Measurements from ENCODE around the gene MYBBP1A.
"Not testable (repeated sequence)": the region's sequence is repeated elsewhere in the genome, so short reads cannot be mapped to it uniquely, and the experiment has no call there.

Gene MYBBP1A

GRCh38 chr17:4588898-4589625 is 33.9 kb upstream of the MYBBP1A start:
- DNase-seq (ENCODE audit: extremely low read depth in 1 of 2, low read depth in 1 of 2): no peak

- DNase-seq (ENCODE audit: extremely low read depth in 1 of 2, low read depth in 1 of 2): no peak
Measured at GRCh38 chr17:4588391-4588790, 33.2 kb upstream of the MYBBP1A start.

- no peak for DNase-seq (ENCODE audit: extremely low read depth in 1 of 2, low read depth in 1 of 2)
Measured at GRCh38 chr17:4587803-4588202, 32.6 kb upstream of the MYBBP1A start.

- no peak for DNase-seq (ENCODE audit: extremely low read depth in 1 of 2, low read depth in 1 of 2)
Measured at GRCh38 chr17:4587195-4587594, 32.0 kb upstream of the MYBBP1A start.

- no peak for DNase-seq (ENCODE audit: extremely low read depth in 1 of 2, low read depth in 1 of 2)
Measured at GRCh38 chr17:4586043-4586442, 30.9 kb upstream of the MYBBP1A start.

GRCh38 chr17:4585638-4585994 is 30.4 kb upstream of the MYBBP1A start:
- DNase-seq (ENCODE audit: extremely low read depth in 1 of 2, low read depth in 1 of 2): no peak

GRCh38 chr17:4584917-4585637 is 29.9 kb upstream of the MYBBP1A start:
- DNase-seq (ENCODE audit: extremely low read depth in 1 of 2, low read depth in 1 of 2): no peak

GRCh38 chr17:4584101-4584916 is 29.1 kb upstream of the MYBBP1A start, which contains the start of gene SMTNL2:
Gene SMTNL2, plus strand, starts transcription at chr17:4584529. Its CDS starts 77 bp downstream, at chr17:4584606.
- no peak for DNase-seq (ENCODE audit: extremely low read depth in 1 of 2, low read depth in 1 of 2)

- DNase-seq (ENCODE audit: extremely low read depth in 1 of 2, low read depth in 1 of 2): no peak
Measured at GRCh38 chr17:4583782-4584100, 28.6 kb upstream of the MYBBP1A start.

GRCh38 chr17:4583206-4583605 is 28.0 kb upstream of the MYBBP1A start:
- DNase-seq (ENCODE audit: extremely low read depth in 1 of 2, low read depth in 1 of 2): no peak

GRCh38 chr17:4582691-4583090 is 27.5 kb upstream of the MYBBP1A start:
- no peak for DNase-seq (ENCODE audit: extremely low read depth in 1 of 2, low read depth in 1 of 2)

- DNase-seq (ENCODE audit: extremely low read depth in 1 of 2, low read depth in 1 of 2): no peak
Measured at GRCh38 chr17:4582101-4582501, 26.9 kb upstream of the MYBBP1A start.

- DNase-seq (ENCODE audit: extremely low read depth in 1 of 2, low read depth in 1 of 2): no peak
Measured at GRCh38 chr17:4580291-4580690, 25.1 kb upstream of the MYBBP1A start.

GRCh38 chr17:4579678-4580077 is 24.5 kb upstream of the MYBBP1A start:
- DNase-seq (ENCODE audit: extremely low read depth in 1 of 2, low read depth in 1 of 2): no peak

- DNase-seq (ENCODE audit: extremely low read depth in 1 of 2, low read depth in 1 of 2): not testable (repeated sequence)
Measured at GRCh38 chr17:4578349-4578748, 23.2 kb upstream of the MYBBP1A start.

GRCh38 chr17:4577386-4577993 is 22.3 kb upstream of the MYBBP1A start:
- no peak for DNase-seq (ENCODE audit: extremely low read depth in 1 of 2, low read depth in 1 of 2)

GRCh38 chr17:4576729-4577322 is 21.6 kb upstream of the MYBBP1A start:
- no peak for DNase-seq (ENCODE audit: extremely low read depth in 1 of 2, low read depth in 1 of 2)

GRCh38 chr17:4576161-4576558 is 21.0 kb upstream of the MYBBP1A start:
- DNase-seq (ENCODE audit: extremely low read depth in 1 of 2, low read depth in 1 of 2): no peak

- no peak for DNase-seq (ENCODE audit: extremely low read depth in 1 of 2, low read depth in 1 of 2)
Measured at GRCh38 chr17:4574448-4575045, 19.4 kb upstream of the MYBBP1A start.

GRCh38 chr17:4573669-4574068 is 18.5 kb upstream of the MYBBP1A start:
- DNase-seq (ENCODE audit: extremely low read depth in 1 of 2, low read depth in 1 of 2): peak; percentile 42 to 75

- no peak for DNase-seq (ENCODE audit: extremely low read depth in 1 of 2, low read depth in 1 of 2)
Measured at GRCh38 chr17:4573115-4573514, 17.9 kb upstream of the MYBBP1A start.
